Skeletal muscle tissue (tissue), 4 donors: Measurements from ENCODE around the gene VAX1. TPM values are rescaled to one million over a fixed set of nuclear protein-coding genes. Genes with fewer than 3 reads are reported as not detected.
"Not testable (repeated sequence)": the region's sequence is repeated elsewhere in the genome, so short reads cannot be mapped to it uniquely, and the experiment has no call there.

Experiments
- H3K27ac ChIP-seq: one replicate; pipeline ENCODE4 v1.7.0; 2013; ENCODE audit warnings: mild to moderate bottlenecking, low read depth, low read length, inconsistent platforms
- H3K27me3 ChIP-seq, 3 donors: one replicate each; pipeline ENCODE4 v1.7.0; 2013; ENCODE audit warnings: low read length in 3 of 3; ENCODE audit not compliant: control insufficient read depth in 3 of 3, insufficient read depth in 3 of 3
- H3K36me3 ChIP-seq, 3 donors: one replicate each; pipeline ENCODE4 v1.7.0; 2013; ENCODE audit warnings: low read length in 3 of 3; ENCODE audit not compliant: control insufficient read depth in 3 of 3, insufficient read depth in 3 of 3
- H3K4me1 ChIP-seq, 3 donors: one replicate each; pipeline ENCODE4 v1.7.0; 2013; ENCODE audit warnings: low read length in 3 of 3, mild to moderate bottlenecking in 3 of 3; ENCODE audit not compliant: control insufficient read depth in 3 of 3, insufficient read depth in 3 of 3
- H3K4me3 ChIP-seq, 3 donors: one replicate each; pipeline ENCODE4 v1.7.0; 2013; ENCODE audit warnings: low read length in 3 of 3
- H3K9ac ChIP-seq, 3 donors: one replicate each; pipeline ENCODE4 v1.7.0; 2013; ENCODE audit warnings: low read length in 3 of 3, mild to moderate bottlenecking in 3 of 3, moderate library complexity in 2 of 3, low read depth in 1 of 3
- H3K9me3 ChIP-seq, 3 donors: one replicate each; pipeline ENCODE4 v1.7.0; 2013; ENCODE audit warnings: low read length in 3 of 3; ENCODE audit not compliant: control insufficient read depth in 3 of 3
- total RNA-seq: library from RNA; depleted of rRNA; stranded (reverse); fragments of >200 nt; gene quantifications from one replicate; pipeline ENCODE4 v1.2.3, GENCODE V29; 2014
- donor health status: Osteomylitis.

The VAX1 gene
- not detected for total RNA-seq

GRCh38 chr10:117137911-117138642 is at the start of gene VAX1:
Gene VAX1, minus strand, starts transcription at chr10:117138270. Its CDS starts 214 bp downstream, at chr10:117138056.
- Histone ChIP-seq H3K9me3 (peaks cover 0 to 2% (median 0%) of the 10 kb centered on the region in 3 donors), H3K27me3 (peaks cover 72 to 90% (median 90%) of the 10 kb centered on the region in 3 donors), H3K9ac (peak within 1 kb of the TSS in 1 of 3 donors; percentile 16), H3K4me1 (peaks cover 6 to 11% (median 7%) of the 10 kb centered on the region in 3 donors), H3K36me3 (no peaks in the 10 kb centered on the region), H3K27ac (no peak within 1 kb of the TSS), H3K4me3 (peak within 1 kb of the TSS; percentile 13 to 43 (median 38))

- Histone ChIP-seq H3K9ac (no peak overlapping the region), H3K4me1 (no peaks in the 10 kb centered on the region), H3K4me3 (no peak overlapping the region), H3K9me3 (no peaks in the 10 kb centered on the region), H3K27me3 (peaks cover 0 to 16% (median 5%) of the 10 kb centered on the region in 3 donors), H3K27ac (no peak overlapping the region), H3K36me3 (no peaks in the 10 kb centered on the region)
Measured at GRCh38 chr10:117186832-117187615, 49.0 kb upstream of the VAX1 start.

GRCh38 chr10:117185817-117186216 is 47.7 kb upstream of the VAX1 start:
- H3K4me3 ChIP-seq, H3K9me3 ChIP-seq, H3K27ac ChIP-seq, H3K9ac ChIP-seq, H3K36me3 ChIP-seq, H3K4me1 ChIP-seq: not testable (repeated sequence)
- H3K27me3 ChIP-seq, result peaks cover 0 to 16% (median 5%) of the 10 kb centered on the region in 3 donors

- Histone ChIP-seq H3K9ac (no peak overlapping the region), H3K4me1 (no peaks in the 10 kb centered on the region), H3K4me3 (no peak overlapping the region), H3K36me3 (no peaks in the 10 kb centered on the region), H3K27ac (no peak overlapping the region), H3K27me3 (peaks cover 2 to 16% (median 5%) of the 10 kb centered on the region in 3 donors), H3K9me3 (no peaks in the 10 kb centered on the region)
Measured at GRCh38 chr10:117184821-117185220, 46.8 kb upstream of the VAX1 start.

- no peaks in the 10 kb centered on the region for H3K36me3 ChIP-seq
- H3K4me3 ChIP-seq, result no peak overlapping the region
- no peak overlapping the region for H3K9ac ChIP-seq
- H3K9me3 ChIP-seq, result no peaks in the 10 kb centered on the region
- no peaks in the 10 kb centered on the region for H3K4me1 ChIP-seq
- no peak overlapping the region for H3K27ac ChIP-seq
- H3K27me3 ChIP-seq, result peaks cover 4 to 18% (median 5%) of the 10 kb centered on the region in 3 donors
Measured at GRCh38 chr10:117184296-117184695, 46.2 kb upstream of the VAX1 start.

- Histone ChIP-seq H3K4me1 (peaks cover 10 to 15% (median 10%) of the 10 kb centered on the region in 3 donors), H3K27ac (no peak overlapping the region), H3K27me3 (peaks cover 15 to 26% (median 26%) of the 10 kb centered on the region in 3 donors)
Measured at GRCh38 chr10:117178190-117178589, 40.1 kb upstream of the VAX1 start.

GRCh38 chr10:117175901-117176534 is 37.9 kb upstream of the VAX1 start:
- Histone ChIP-seq H3K9ac (peak overlapping the region in 2 of 3 donors; percentile 23 to 50), H3K27me3 (peaks cover 33 to 46% (median 35%) of the 10 kb centered on the region in 3 donors), H3K36me3 (no peaks in the 10 kb centered on the region), H3K27ac (no peak overlapping the region), H3K4me3 (peak overlapping the region; percentile 55 to 67 (median 61)), H3K4me1 (peaks cover 10 to 15% (median 10%) of the 10 kb centered on the region in 3 donors), H3K9me3 (no peaks in the 10 kb centered on the region)

More at GRCh38 chr10:117178190-117178589, 40.1 kb upstream of the VAX1 start:
- H3K9ac ChIP-seq, result no peak overlapping the region
- no peak overlapping the region for H3K4me3 ChIP-seq
- no peaks in the 10 kb centered on the region for H3K36me3 ChIP-seq
- no peaks in the 10 kb centered on the region for H3K9me3 ChIP-seq

GRCh38 chr10:117175215-117175900 is 37.3 kb upstream of the VAX1 start:
- H3K4me1 ChIP-seq, result peaks cover 10 to 15% (median 10%) of the 10 kb centered on the region in 3 donors
- peak overlapping the region in 2 of 3 donors; percentile 23 to 50 for H3K9ac ChIP-seq
- peaks cover 39 to 50% (median 40%) of the 10 kb centered on the region in 3 donors for H3K27me3 ChIP-seq
- H3K27ac ChIP-seq, result no peak overlapping the region
- no peaks in the 10 kb centered on the region for H3K36me3 ChIP-seq
- H3K4me3 ChIP-seq, result peak overlapping the region; percentile 55 to 67 (median 61)
- H3K9me3 ChIP-seq, result no peaks in the 10 kb centered on the region

GRCh38 chr10:117174439-117175214 is 36.6 kb upstream of the VAX1 start:
- peak overlapping the region; percentile 55 to 67 (median 61) for H3K4me3 ChIP-seq
- H3K4me1 ChIP-seq, result peaks cover 10 to 15% (median 10%) of the 10 kb centered on the region in 3 donors
- H3K27me3 ChIP-seq, result peaks cover 45 to 57% (median 46%) of the 10 kb centered on the region in 3 donors
- no peaks in the 10 kb centered on the region for H3K36me3 ChIP-seq
- no peaks in the 10 kb centered on the region for H3K9me3 ChIP-seq
- peak overlapping the region in 1 of 3 donors; percentile 40 for H3K9ac ChIP-seq
- no peak overlapping the region for H3K27ac ChIP-seq
